Stimulated activated CD4-positive, alpha-beta T cell treated with anti-CD3 and anti-CD28 coated beads, Interleukin-12 subunit alpha, Interleukin-12 subunit beta, amount 100 ng/mL, for 48 hours (primary cell): ENCODE measurements around the gene MAGIX.
A peak's percentile ranks its signal among the peaks of the same experiment; 100 is the strongest.
"Not testable (repeated sequence)": the region's sequence is repeated elsewhere in the genome, so short reads cannot be mapped to it uniquely, and the experiment has no call there.

ENCODE experiments used
- DNase-seq, 3 donors: peaks; one replicate each; pipeline ENCODE4 v3.0.0-alpha.2; 2020; ENCODE audit warnings: low read depth in 2 of 3, low spot score in 1 of 3

The MAGIX gene

GRCh38 chrX:49157194-49157593 lies 5.4 kb upstream of the MAGIX start:
- DNase-seq, result no peak

- no peak for DNase-seq
These were observed 1.6 kb upstream of the MAGIX start for GRCh38 chrX:49160908-49161307.

GRCh38 chrX:49161632-49162031 lies 926 bp upstream of the MAGIX start:
- no peak for DNase-seq

GRCh38 chrX:49163555-49164419 lies 1.2 kb downstream of the MAGIX start:
- peak; percentile 55 to 69 (median 67) for DNase-seq

GRCh38 chrX:49164589-49165360 lies 2.2 kb downstream of the MAGIX start:
- no peak for DNase-seq

- DNase-seq, result peak; percentile 51 to 68 (median 58)
These were observed 3.6 kb downstream of the MAGIX start for GRCh38 chrX:49165901-49166881.

- peak in 1 of 3 donors; percentile 47 for DNase-seq
These were observed 4.6 kb downstream of the MAGIX start for GRCh38 chrX:49166914-49167739.

GRCh38 chrX:49167740-49168108 lies 5.2 kb downstream of the MAGIX start:
- DNase-seq, result no peak

GRCh38 chrX:49171752-49172279 lies 9.3 kb downstream of the MAGIX start, which contains the start of gene PLP2:
Gene PLP2, plus strand, starts transcription at chrX:49171898. Its CDS starts 103 bp downstream, at chrX:49172001.
- peak in 2 of 3 donors; percentile 62 to 64 for DNase-seq

GRCh38 chrX:49172280-49172780 lies 9.8 kb downstream of the MAGIX start:
- peak in 2 of 3 donors; percentile 59 to 61 for DNase-seq

- not testable (repeated sequence) for DNase-seq
These were observed 11.0 kb downstream of the MAGIX start for GRCh38 chrX:49173544-49173943.

- DNase-seq, result no peak
These were observed 12.2 kb downstream of the MAGIX start for GRCh38 chrX:49174723-49175122.

GRCh38 chrX:49175435-49176274 lies 13.1 kb downstream of the MAGIX start:
- no peak for DNase-seq

- no peak for DNase-seq
These were observed 14.1 kb downstream of the MAGIX start for GRCh38 chrX:49176421-49177326.

- no peak for DNase-seq
These were observed 14.8 kb downstream of the MAGIX start for GRCh38 chrX:49177338-49177833.

- no peak for DNase-seq
These were observed 15.4 kb downstream of the MAGIX start for GRCh38 chrX:49177873-49178480.

GRCh38 chrX:49178537-49178936 lies 16.0 kb downstream of the MAGIX start:
- no peak for DNase-seq
